Memory B cell (primary cell): ENCODE results near the gene PARVB.

Experiments used
- ATAC-seq: fragments of 150-1000 bp; cut with Tn5 transposase; 2 replicates; pipeline ENCODE4 v1.10.0; 2021; ENCODE audit warnings: low read depth, mild to moderate bottlenecking, moderate library complexity
- DNase-seq, 2 donors: peaks; one replicate each; pipeline ENCODE4 v3.0.0; 2022; ENCODE audit warnings: low spot score in 2 of 2
- H3K27ac Mint-ChIP-seq: one replicate; pipeline ENCODE4 v1.8.0; 2022; ENCODE audit warnings: mild to moderate bottlenecking, moderate library complexity, mixed read lengths
- H3K27me3 Mint-ChIP-seq: one replicate; pipeline ENCODE4 v1.8.0; 2022; ENCODE audit warnings: mixed read lengths
- H3K36me3 Mint-ChIP-seq: one replicate; pipeline ENCODE4 v1.8.0; 2022; ENCODE audit warnings: mild to moderate bottlenecking, mixed read lengths
- H3K4me1 Mint-ChIP-seq: one replicate; pipeline ENCODE4 v1.8.0; 2022; ENCODE audit warnings: mixed read lengths
- H3K4me3 Mint-ChIP-seq: one replicate; pipeline ENCODE4 v1.8.0; 2022; ENCODE audit warnings: mild to moderate bottlenecking, moderate library complexity, mixed read lengths
- H3K9me3 Mint-ChIP-seq: one replicate; pipeline ENCODE4 v1.8.0; 2022; ENCODE audit warnings: mixed read lengths

PARVB gene

DNA sequence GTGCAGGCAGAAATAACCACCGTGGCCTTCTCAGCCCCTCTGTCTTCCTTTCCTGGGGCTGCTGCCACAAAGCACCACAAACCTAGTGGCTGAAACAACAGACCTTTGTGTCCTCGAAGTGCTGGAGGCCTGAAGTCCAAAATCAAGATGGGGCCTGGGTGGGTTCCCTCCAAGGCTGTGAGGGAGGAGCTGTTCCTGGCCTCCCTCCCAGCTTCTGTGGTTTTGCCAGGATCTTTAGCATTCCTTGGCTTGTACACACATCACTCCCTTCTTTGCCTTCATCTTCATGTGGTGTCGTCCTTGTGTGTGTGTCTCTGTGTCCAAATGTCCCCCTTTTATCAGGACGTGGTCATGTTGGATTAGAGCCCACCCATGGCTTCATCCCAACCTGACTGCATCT is 127.6 kb downstream of the PARVB start:
- H3K27ac Mint-ChIP-seq, result no peak overlapping the region
- H3K4me1 Mint-ChIP-seq, result no peaks in the 10 kb centered on the region
- H3K36me3 Mint-ChIP-seq, result peaks cover 24% of the 10 kb centered on the region
- DNase-seq, result no peak
- H3K4me3 Mint-ChIP-seq, result no peak overlapping the region
- H3K9me3 Mint-ChIP-seq, result no peaks in the 10 kb centered on the region
- no peaks in the 10 kb centered on the region for H3K27me3 Mint-ChIP-seq
- no peak for ATAC-seq

DNA sequence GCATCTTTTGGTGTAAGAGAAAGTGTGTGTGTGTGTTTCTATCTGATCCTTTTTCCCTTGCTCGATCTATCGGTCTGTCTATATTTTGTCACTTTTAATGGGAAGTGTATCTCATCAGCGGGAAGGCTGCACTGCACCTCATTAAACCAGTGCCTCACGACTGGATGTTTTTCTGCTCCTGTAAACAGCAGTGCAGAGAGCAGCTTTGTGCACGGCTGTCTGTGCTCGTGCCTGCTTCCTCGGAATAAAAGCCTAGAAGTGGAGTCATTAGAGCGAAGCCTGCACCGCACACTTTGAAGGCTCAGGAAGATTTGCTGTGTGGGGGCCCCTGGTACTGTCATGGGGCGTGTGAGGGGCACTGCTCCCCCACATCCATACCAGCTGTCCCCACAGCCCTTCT is 129.6 kb downstream of the PARVB start:
- no peaks in the 10 kb centered on the region for H3K9me3 Mint-ChIP-seq
- no peaks in the 10 kb centered on the region for H3K4me1 Mint-ChIP-seq
- no peak overlapping the region for H3K4me3 Mint-ChIP-seq
- DNase-seq (no peak), ATAC-seq (no peak)
- no peaks in the 10 kb centered on the region for H3K27me3 Mint-ChIP-seq
- H3K36me3 Mint-ChIP-seq, result peaks cover 26% of the 10 kb centered on the region
- no peak overlapping the region for H3K27ac Mint-ChIP-seq

DNA sequence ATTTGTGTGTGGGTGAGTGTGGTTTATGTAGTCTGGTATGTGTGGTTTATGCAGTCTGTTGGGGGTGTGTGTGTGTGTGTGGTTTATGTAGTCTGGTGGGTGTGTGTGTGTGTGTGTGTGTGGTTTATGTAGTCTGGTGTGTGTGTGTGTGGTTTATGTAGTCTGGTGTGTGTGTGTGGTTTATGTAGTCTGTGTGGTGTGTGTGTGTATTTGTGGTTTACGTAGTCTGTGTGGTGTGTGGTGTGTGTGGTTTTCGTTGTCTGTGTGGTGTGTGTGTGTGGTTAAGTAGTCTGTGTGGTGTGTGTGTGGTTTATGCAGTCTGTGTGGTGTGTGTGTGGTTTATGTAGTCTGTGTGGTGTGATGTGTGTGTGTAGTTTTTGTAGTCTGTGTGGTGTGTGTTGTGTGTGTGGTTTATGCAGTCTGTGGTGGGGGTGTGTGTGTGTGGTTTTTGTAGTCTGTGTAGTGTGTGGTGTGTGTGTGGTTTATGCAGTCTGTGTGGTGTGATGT is 130.4 kb downstream of the PARVB start:
- Mint-ChIP-seq H3K36me3 (peaks cover 27% of the 10 kb centered on the region), H3K4me3 (no peak overlapping the region), H3K27me3 (no peaks in the 10 kb centered on the region), H3K9me3 (no peaks in the 10 kb centered on the region), H3K27ac (no peak overlapping the region), H3K4me1 (no peaks in the 10 kb centered on the region)
- no peak for ATAC-seq
- DNase-seq, result no peak

DNA sequence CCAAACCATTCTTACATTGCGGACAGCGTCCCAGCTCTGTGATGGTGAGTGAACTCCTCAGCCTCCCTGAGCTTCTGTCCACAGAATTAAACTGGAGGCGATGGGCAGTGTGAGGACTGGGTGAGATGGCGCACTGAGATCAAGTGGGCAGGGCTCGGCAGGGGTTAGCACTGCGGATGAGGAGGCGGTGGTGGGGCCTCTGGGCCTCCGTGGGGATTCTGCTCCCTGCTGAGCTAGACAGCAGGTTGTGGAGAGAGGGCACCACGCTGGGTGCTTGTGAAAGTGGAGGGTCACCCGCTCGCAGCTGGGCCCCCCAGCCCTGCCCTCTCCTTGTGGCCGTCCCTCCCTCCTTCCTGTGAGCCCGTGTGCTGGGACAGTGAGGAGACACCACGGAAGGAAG is 131.0 kb downstream of the PARVB start:
- Mint-ChIP-seq H3K27me3 (no peaks in the 10 kb centered on the region), H3K36me3 (peaks cover 24% of the 10 kb centered on the region), H3K4me3 (no peak overlapping the region), H3K9me3 (no peaks in the 10 kb centered on the region), H3K4me1 (no peaks in the 10 kb centered on the region), H3K27ac (no peak overlapping the region)
- no peak for ATAC-seq
- no peak for DNase-seq

DNA sequence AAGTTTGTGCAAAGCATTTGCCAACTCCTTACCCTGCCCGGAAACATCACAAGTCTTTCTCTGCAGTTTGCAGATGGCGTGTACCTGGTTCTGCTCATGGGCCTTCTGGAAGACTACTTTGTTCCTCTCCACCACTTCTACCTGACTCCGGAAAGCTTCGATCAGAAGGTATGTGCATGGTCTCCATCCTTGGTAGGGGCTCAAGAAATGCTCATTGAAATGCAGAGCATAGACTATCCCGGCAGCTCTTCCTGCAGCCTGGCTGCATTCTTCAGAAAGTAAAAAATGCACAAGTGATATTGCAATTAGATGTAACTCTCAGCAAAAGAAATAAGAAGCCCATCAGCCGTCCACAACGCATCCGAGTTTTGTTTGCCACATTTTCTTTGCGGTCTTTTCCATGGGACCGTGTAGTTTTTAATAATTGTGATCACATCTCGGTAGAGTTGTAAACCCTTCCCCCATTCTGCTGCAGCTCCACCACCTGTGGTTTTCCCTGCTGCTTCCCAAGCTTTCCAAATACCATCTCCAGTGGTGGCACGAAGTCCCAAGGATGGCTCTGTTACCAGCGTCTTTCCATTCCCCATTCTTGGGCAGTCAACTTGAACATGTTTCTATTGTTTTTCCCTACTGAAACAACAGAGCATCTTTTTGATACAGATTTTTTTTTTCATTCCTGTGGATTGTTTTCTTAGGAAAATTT is 134.0 kb downstream of the PARVB start:
- Mint-ChIP-seq H3K27ac (no peak overlapping the region), H3K9me3 (no peaks in the 10 kb centered on the region), H3K36me3 (peaks cover 18% of the 10 kb centered on the region), H3K27me3 (no peaks in the 10 kb centered on the region), H3K4me1 (peaks cover 2% of the 10 kb centered on the region), H3K4me3 (no peak overlapping the region)
- no peak for DNase-seq
- ATAC-seq, result no peak

DNA sequence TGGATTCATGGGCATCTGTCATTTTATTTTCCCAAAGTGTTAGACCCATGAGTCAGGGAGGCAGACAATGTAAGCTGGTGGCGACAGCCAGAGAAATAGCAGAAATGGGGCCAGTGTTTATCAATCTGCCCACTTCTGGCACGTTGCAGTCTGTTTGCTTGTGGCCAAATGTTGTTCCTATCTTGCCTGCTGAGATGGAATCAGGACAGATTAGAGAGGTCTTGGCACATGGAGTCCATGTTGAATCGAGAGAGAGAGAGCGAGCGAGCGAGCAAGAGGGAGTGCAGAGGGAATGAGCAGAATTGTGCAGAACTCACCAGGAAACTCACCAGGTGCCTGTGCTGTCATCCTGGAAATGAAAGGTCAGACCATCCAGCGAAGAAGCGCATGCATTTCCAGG is 134.7 kb downstream of the PARVB start:
- H3K4me1 Mint-ChIP-seq, result peaks cover 2% of the 10 kb centered on the region
- no peak for ATAC-seq
- H3K27ac Mint-ChIP-seq, result no peak overlapping the region
- H3K27me3 Mint-ChIP-seq, result no peaks in the 10 kb centered on the region
- H3K4me3 Mint-ChIP-seq, result no peak overlapping the region
- DNase-seq, result no peak
- H3K9me3 Mint-ChIP-seq, result no peaks in the 10 kb centered on the region
- peaks cover 18% of the 10 kb centered on the region for H3K36me3 Mint-ChIP-seq

DNA sequence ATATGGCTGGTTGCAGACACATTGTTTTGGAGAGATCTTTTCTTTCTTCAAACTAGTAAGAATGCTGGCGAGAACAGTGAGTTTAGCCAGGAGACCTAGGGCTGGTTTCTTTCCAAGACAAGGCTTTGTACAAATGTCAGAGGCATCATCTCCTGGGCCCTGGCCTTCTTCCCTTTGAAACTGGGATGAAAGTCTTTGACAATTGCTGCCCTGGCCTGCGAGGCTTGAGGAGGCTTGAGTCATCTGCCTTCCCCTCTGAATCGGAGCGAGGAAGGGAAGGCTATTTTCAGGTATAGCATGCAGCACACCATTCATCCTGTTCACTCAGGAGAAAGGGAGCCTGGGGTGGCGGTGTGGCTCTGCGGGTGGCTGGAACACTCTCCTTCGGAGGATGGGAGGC is 135.1 kb downstream of the PARVB start:
- H3K27me3 Mint-ChIP-seq, result no peaks in the 10 kb centered on the region
- no peak for DNase-seq
- H3K4me3 Mint-ChIP-seq, result no peak overlapping the region
- no peaks in the 10 kb centered on the region for H3K9me3 Mint-ChIP-seq
- ATAC-seq, result no peak
- H3K4me1 Mint-ChIP-seq, result peaks cover 2% of the 10 kb centered on the region
- peaks cover 18% of the 10 kb centered on the region for H3K36me3 Mint-ChIP-seq
- no peak overlapping the region for H3K27ac Mint-ChIP-seq

DNA sequence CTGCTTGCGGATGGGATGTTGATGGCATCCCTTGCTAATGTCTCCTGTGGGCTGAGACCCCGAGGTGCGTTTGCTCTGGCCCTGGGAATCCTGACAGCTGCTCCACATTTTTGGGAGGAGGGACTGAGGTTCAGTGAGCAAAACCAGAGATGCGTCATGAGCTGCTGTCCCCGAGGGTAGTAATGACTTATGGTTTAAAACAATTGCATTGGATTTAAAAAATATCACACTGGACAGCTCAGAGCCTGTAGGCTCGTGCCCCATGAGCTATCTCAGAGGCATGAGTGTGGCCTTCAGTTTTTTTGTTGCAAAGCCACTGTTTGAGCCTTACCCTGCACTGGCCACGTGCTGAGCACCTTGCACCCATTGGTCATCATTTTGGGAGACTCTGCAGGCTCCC is 135.7 kb downstream of the PARVB start:
- peaks cover 18% of the 10 kb centered on the region for H3K36me3 Mint-ChIP-seq
- H3K27me3 Mint-ChIP-seq, result no peaks in the 10 kb centered on the region
- ATAC-seq (no peak), DNase-seq (no peak)
- H3K27ac Mint-ChIP-seq, result no peak overlapping the region
- H3K9me3 Mint-ChIP-seq, result no peaks in the 10 kb centered on the region
- no peak overlapping the region for H3K4me3 Mint-ChIP-seq
- peaks cover 2% of the 10 kb centered on the region for H3K4me1 Mint-ChIP-seq

DNA sequence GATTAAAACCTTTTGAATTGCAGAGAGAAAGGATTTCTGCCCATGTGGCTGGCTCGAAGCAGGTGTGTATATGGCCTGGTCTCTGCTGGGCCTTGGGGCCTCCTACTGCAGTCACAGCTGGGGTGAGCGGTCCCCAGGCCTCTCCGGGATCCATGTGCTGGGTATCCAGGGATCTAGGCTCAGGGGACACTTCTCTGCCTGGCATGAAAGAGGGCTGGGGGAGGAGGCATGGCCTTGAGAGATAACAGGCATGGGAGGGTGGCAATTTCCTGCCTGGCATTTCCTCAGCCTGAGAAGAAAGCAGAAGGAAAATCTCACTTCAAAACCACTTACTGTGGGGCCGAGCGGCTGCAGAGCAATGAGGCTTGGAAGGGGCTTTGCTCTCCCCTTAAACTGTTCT is 136.3 kb downstream of the PARVB start:
- ATAC-seq (no peak), DNase-seq (no peak)
- no peaks in the 10 kb centered on the region for H3K27me3 Mint-ChIP-seq
- H3K27ac Mint-ChIP-seq, result no peak overlapping the region
- H3K4me1 Mint-ChIP-seq, result peaks cover 2% of the 10 kb centered on the region
- H3K36me3 Mint-ChIP-seq, result peaks cover 18% of the 10 kb centered on the region
- no peaks in the 10 kb centered on the region for H3K9me3 Mint-ChIP-seq
- H3K4me3 Mint-ChIP-seq, result no peak overlapping the region

DNA sequence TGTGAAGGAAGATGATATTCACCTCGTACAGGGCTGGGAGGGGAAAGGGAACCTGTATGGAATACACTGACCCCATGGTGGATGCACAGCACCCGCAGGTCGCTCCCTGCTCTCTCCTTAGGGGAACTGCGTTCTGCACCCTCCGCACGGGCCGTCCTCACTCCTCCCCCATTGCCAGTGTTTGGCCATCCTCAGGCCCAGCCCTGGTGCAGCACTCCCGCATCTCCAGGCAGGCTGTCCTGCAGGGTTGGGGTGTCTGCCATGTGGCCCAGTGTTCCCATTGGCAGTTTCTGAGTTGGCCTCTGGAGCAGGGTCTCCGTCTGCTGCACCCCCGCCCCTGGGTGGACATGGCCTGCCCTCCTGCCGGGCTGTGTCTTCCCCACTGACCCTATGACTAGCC is 137.6 kb downstream of the PARVB start:
- Mint-ChIP-seq H3K9me3 (no peaks in the 10 kb centered on the region), H3K27me3 (no peaks in the 10 kb centered on the region), H3K27ac (no peak overlapping the region), H3K4me1 (peaks cover 2% of the 10 kb centered on the region), H3K36me3 (peaks cover 15% of the 10 kb centered on the region), H3K4me3 (no peak overlapping the region)
- DNase-seq (no peak), ATAC-seq (no peak)

DNA sequence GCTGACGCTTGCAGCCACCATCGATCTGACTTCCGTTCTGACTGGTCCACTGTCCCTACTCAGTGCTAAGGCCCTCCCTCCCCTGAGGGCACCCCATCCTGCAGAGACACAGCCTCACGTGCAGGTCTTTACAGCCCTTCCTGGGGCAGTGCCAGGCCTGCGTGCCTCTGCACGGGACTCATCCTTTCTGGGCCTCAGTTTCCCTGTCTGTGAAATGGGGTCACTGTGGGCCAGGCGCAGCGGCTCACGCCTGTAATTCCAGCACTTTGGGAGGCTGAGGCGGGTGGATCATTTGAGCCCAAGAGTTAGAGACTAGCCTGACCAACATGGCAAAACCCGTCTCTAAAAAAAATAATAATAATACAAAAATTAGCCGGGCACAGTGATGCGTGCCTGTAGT is 138.9 kb downstream of the PARVB start:
- no peak overlapping the region for H3K4me3 Mint-ChIP-seq
- H3K9me3 Mint-ChIP-seq, result no peaks in the 10 kb centered on the region
- no peak overlapping the region for H3K27ac Mint-ChIP-seq
- H3K36me3 Mint-ChIP-seq, result peaks cover 14% of the 10 kb centered on the region
- peaks cover 2% of the 10 kb centered on the region for H3K4me1 Mint-ChIP-seq
- no peak for ATAC-seq
- DNase-seq, result no peak
- H3K27me3 Mint-ChIP-seq, result no peaks in the 10 kb centered on the region

DNA sequence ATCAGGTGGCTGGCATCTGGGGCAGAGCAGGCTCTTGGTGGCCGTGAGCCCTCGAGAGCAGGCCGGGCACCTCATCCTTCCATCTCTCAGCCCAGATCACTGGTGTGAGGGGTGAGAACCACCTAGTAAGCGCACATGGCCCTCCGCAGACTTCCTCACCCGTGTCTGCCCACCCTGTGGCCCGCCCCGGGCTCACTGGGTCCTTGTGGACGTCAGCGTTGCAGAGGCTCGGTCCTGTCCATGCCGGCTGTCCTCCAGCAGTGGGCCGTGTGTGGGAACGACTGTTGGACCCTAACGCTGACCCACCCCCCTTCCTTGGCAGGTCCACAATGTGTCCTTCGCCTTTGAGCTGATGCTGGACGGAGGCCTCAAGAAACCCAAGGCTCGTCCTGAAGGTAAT is 139.4 kb downstream of the PARVB start:
- DNase-seq (no peak), ATAC-seq (no peak)
- H3K4me1 Mint-ChIP-seq, result peaks cover 2% of the 10 kb centered on the region
- no peaks in the 10 kb centered on the region for H3K27me3 Mint-ChIP-seq
- no peaks in the 10 kb centered on the region for H3K9me3 Mint-ChIP-seq
- H3K36me3 Mint-ChIP-seq, result peaks cover 10% of the 10 kb centered on the region
- H3K27ac Mint-ChIP-seq, result no peak overlapping the region
- no peak overlapping the region for H3K4me3 Mint-ChIP-seq

DNA sequence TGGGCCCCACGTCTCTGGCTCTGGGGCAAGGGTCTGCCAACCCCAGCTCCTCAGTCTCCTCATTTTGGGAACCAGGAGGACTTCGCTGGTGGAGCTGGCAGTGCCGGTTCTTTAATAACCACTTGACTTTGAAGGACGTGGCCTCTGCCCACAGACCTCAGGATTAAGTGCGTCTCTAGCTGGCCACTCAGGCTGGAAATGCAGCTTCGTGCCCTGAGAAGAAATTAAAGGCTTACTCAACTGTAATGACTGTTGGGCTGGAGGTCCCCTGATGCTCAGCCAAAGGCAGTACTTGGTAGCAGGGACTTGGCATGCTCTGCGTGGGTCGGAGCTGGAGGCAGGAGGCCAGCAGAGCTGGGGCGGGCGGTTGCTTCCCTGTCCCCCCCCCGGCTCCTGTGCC is 139.9 kb downstream of the PARVB start:
- no peaks in the 10 kb centered on the region for H3K9me3 Mint-ChIP-seq
- H3K4me3 Mint-ChIP-seq, result no peak overlapping the region
- H3K36me3 Mint-ChIP-seq, result peaks cover 9% of the 10 kb centered on the region
- no peak for ATAC-seq
- no peaks in the 10 kb centered on the region for H3K27me3 Mint-ChIP-seq
- DNase-seq, result no peak
- H3K27ac Mint-ChIP-seq, result no peak overlapping the region
- H3K4me1 Mint-ChIP-seq, result peaks cover 2% of the 10 kb centered on the region

DNA sequence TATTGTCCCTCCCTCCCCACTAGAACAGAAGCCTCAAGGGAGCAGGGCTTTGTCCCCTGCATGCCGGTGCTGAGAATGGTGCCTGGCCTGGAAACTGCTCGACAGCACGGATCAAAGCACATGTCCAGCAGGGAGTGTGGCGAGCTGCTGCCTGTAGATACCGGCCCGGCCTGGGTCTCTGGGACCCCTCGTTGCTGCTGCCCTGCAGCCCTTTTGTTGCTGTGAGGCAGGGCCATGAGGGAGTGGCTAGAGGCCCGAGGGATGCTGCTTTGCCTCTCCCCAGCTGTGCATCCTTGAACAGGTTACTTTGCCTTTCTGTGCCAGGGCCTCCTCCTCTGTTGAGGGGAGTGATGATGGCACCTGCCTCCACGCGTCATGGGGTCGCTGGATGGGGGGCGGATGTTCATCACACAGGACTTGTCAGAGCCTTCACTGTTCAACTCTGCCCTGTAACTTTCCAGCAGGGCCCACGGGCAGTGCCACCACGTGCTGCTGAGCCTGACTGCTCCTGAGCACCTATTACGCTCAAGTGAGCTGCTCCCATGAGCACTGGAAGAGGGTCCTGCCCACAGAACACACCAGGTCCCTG is 141.3 kb downstream of the PARVB start:
- no peak for ATAC-seq
- Mint-ChIP-seq H3K4me3 (no peak overlapping the region), H3K27ac (peak overlapping the region; percentile 32), H3K27me3 (no peaks in the 10 kb centered on the region), H3K4me1 (peaks cover 2% of the 10 kb centered on the region), H3K9me3 (no peaks in the 10 kb centered on the region), H3K36me3 (peaks cover 10% of the 10 kb centered on the region)
- DNase-seq, result no peak
